T-helper 1 cell treated with Interleukin-12 subunit alpha and Interleukin-12 subunit beta and Interleukin-4 antibody, amounts not matched to agents 30 ng/mL and 1 ng/mL, for 36 hours (primary cell): ENCODE data around the gene IFI6. TPM values are rescaled to one million over a fixed set of nuclear protein-coding genes. Genes with fewer than 3 reads are reported as not detected.

Experiments
- intact Hi-C: fragments of 100-400 bp; cut with micrococcal nuclease; formaldehyde crosslinking; loops from one replicate; pipeline ENCODE4 v1.15.1; 2024
- total RNA-seq: library from RNA; stranded (reverse); gene quantifications from 2 replicates; pipeline ENCODE4 v1.2.3, GENCODE V29; 2022

The IFI6 gene
- total RNA-seq, 1 donor from 2014 or later = 267 TPM

GRCh38 chr1:27676410-27676809 is 4.4 kb upstream of the IFI6 start:
- intact Hi-C loops = no loop called here

- intact Hi-C loops = loop anchor here (1.0 to 5.0 kb wide), 8 partner anchors 9 to 975 kb away; partner anchors contain the start of genes FAM76A, PPP1R8, RNU11 and SLC9A1
These were observed 739 bp upstream of the IFI6 start for GRCh38 chr1:27672750-27673112.

- intact Hi-C loops = loop anchor here (1.0 to 5.0 kb wide), 3 partner anchors 10 to 977 kb away; partner anchors contain the start of gene RNU11
These were observed 2.1 kb downstream of the IFI6 start for GRCh38 chr1:27669876-27670275.

- intact Hi-C loops = loop anchor here (1.0 kb wide), 2 partner anchors 9 to 50 kb away; no protein-coding TSS in a partner anchor
These were observed 2.9 kb downstream of the IFI6 start for GRCh38 chr1:27668808-27669723.

GRCh38 chr1:27668121-27668807 is 3.7 kb downstream of the IFI6 start:
- intact Hi-C loops = no loop called here

- intact Hi-C loops = no loop called here
These were observed 5.2 kb downstream of the IFI6 start for GRCh38 chr1:27666791-27667254.

- intact Hi-C loops = no loop called here
These were observed 5.7 kb downstream of the IFI6 start for GRCh38 chr1:27666294-27666693.

GRCh38 chr1:27665016-27665651 is 6.9 kb downstream of the IFI6 start:
- intact Hi-C loops = no loop called here

GRCh38 chr1:27664291-27664690 is 7.7 kb downstream of the IFI6 start:
- intact Hi-C loops = loop anchor here (5.0 kb wide), 1 partner anchor 342 kb away; the partner anchor contains the start of gene TMEM222

- intact Hi-C loops = loop anchor here (1.0 to 5.0 kb wide), 14 partner anchors 9 to 428 kb away; partner anchors contain the start of genes GPR3, IFI6, STX12 and TMEM222
These were observed 9.1 kb downstream of the IFI6 start for GRCh38 chr1:27662707-27663393.

GRCh38 chr1:27662261-27662660 is 9.7 kb downstream of the IFI6 start:
- intact Hi-C loops = loop anchor here (2.0 to 5.0 kb wide), 4 partner anchors 111 to 427 kb away; partner anchors contain the start of genes STX12, TMEM222 and WDTC1

GRCh38 chr1:27661412-27662075 is 10.4 kb downstream of the IFI6 start:
- intact Hi-C loops = loop anchor here (2.0 to 5.0 kb wide), 4 partner anchors 111 to 427 kb away; partner anchors contain the start of genes STX12, TMEM222 and WDTC1

- intact Hi-C loops = loop anchor here (1.0 to 5.0 kb wide), 4 partner anchors 9 to 338 kb away; partner anchors contain the start of genes SYTL1 and TMEM222
These were observed 11.6 kb downstream of the IFI6 start for GRCh38 chr1:27660300-27660835.

GRCh38 chr1:27659497-27660299 is 12.3 kb downstream of the IFI6 start:
- intact Hi-C loops = loop anchor here (1.0 to 5.0 kb wide), 8 partner anchors 9 to 337 kb away; partner anchors contain the start of genes SYTL1 and TMEM222

- intact Hi-C loops = loop anchor here (1.0 kb wide), 4 partner anchors 15 to 171 kb away; no protein-coding TSS in a partner anchor
These were observed 13.0 kb downstream of the IFI6 start for GRCh38 chr1:27658951-27659496.

GRCh38 chr1:27656157-27656893 is 15.7 kb downstream of the IFI6 start:
- intact Hi-C loops = no loop called here

- intact Hi-C loops = no loop called here
These were observed 16.6 kb downstream of the IFI6 start for GRCh38 chr1:27655151-27655937.
